Neural progenitor cell (in vitro differentiated cells): ENCODE results near the gene AP4E1. TPM values are rescaled to one million over a fixed set of nuclear protein-coding genes. Genes with fewer than 3 reads are reported as not detected.

ENCODE experiments used
- DNase-seq: peaks from one replicate; pipeline ENCODE4 v3.0.0-alpha.2; 2016; ENCODE audit warnings: low spot score
- H2AFZ ChIP-seq: fragments of 200-600 bp; sonication (generic); replicated peaks from 2 replicates; pipeline ENCODE4 v1.6.1; 2016; ENCODE audit warnings: antibody characterized with exemption
- H3F3A ChIP-seq: fragments of 200-600 bp; sonication (generic); 2 replicates; pipeline ENCODE4 v1.6.1; 2016; ENCODE audit warnings: antibody characterized with exemption, low read depth
- H3K27ac ChIP-seq: fragments of 200-600 bp; sonication (generic); 2 replicates; pipeline ENCODE4 v1.5.1; 2016; ENCODE audit warnings: mild to moderate bottlenecking
- H3K27me3 ChIP-seq: fragments of 200-600 bp; sonication (generic); 2 replicates; pipeline ENCODE4 v1.6.1; 2016; ENCODE audit warnings: mild to moderate bottlenecking, moderate library complexity
- H3K36me3 ChIP-seq: fragments of 200-600 bp; sonication (generic); 2 replicates; pipeline ENCODE4 v1.5.1; 2016
- H3K4me1 ChIP-seq: fragments of 200-600 bp; sonication (generic); 2 replicates; pipeline ENCODE4 v1.6.1; 2016; ENCODE audit warnings: mixed run types
- H3K4me2 ChIP-seq: fragments of 200-600 bp; sonication (generic); 2 replicates; pipeline ENCODE4 v1.6.1; 2016
- H3K4me3 ChIP-seq: fragments of 200-600 bp; sonication (generic); 2 replicates; pipeline ENCODE4 v1.5.1; 2016
- H3K79me2 ChIP-seq: fragments of 200-600 bp; sonication (generic); 2 replicates; pipeline ENCODE4 v1.6.1; 2016; ENCODE audit warnings: low read depth
- H3K9ac ChIP-seq: fragments of 200-600 bp; sonication (generic); 2 replicates; pipeline ENCODE4 v1.6.1; 2016
- H3K9me3 ChIP-seq: fragments of 200-600 bp; sonication (generic); 2 replicates; pipeline ENCODE4 v1.5.1; 2016; ENCODE audit warnings: low read depth
- H4K20me1 ChIP-seq: fragments of 200-600 bp; sonication (generic); 2 replicates; pipeline ENCODE4 v1.6.1; 2016; ENCODE audit warnings: low read depth
- H3K27ac Mint-ChIP-seq: 3 replicates; pipeline ENCODE4 v1.8.0; 2021; ENCODE audit warnings: mixed read lengths
- H3K27me3 Mint-ChIP-seq: 2 replicates; pipeline ENCODE4 v1.8.0; 2022; ENCODE audit warnings: low read depth, mild to moderate bottlenecking, inconsistent platforms, moderate library complexity, mixed read lengths; ENCODE audit not compliant: insufficient read depth
- H3K36me3 Mint-ChIP-seq: 3 replicates; pipeline ENCODE4 v1.8.0; 2021; ENCODE audit warnings: mixed read lengths
- H3K4me1 Mint-ChIP-seq: 3 replicates; pipeline ENCODE4 v1.8.0; 2021; ENCODE audit warnings: mixed read lengths
- H3K4me3 Mint-ChIP-seq: 3 replicates; pipeline ENCODE4 v1.8.0; 2021; ENCODE audit warnings: mild to moderate bottlenecking, moderate library complexity, mixed read lengths
- H3K9me3 Mint-ChIP-seq: 3 replicates; pipeline ENCODE4 v1.8.0; 2020; ENCODE audit warnings: mixed read lengths
- EZH2 ChIP-seq: fragments of 200-600 bp; sonication (generic); IDR thresholded peaks from 2 replicates; pipeline ENCODE4 v1.6.1; 2017; ENCODE audit warnings: antibody characterized with exemption, mild to moderate bottlenecking, moderate library complexity
- EZH2phosphoT487 ChIP-seq: fragments of 200-600 bp; sonication (generic); IDR thresholded peaks from 2 replicates; pipeline ENCODE4 v1.6.1; 2017; ENCODE audit warnings: antibody characterized with exemption
- total RNA-seq: library from RNA; depleted of rRNA; stranded (reverse); fragments of >200 nt; gene quantifications from 2 replicates; pipeline ENCODE4 v1.2.3, GENCODE V29; 2015; ENCODE audit warnings: low replicate concordance
- TF ChIP-seq, protein P1 (sequence below): fragments of 200-600 bp; sonication (generic); IDR thresholded peaks from 2 replicates; pipeline ENCODE4 v1.5.1; 2017; ENCODE audit warnings: antibody characterized with exemption, mild to moderate bottlenecking

The AP4E1 gene
- total RNA-seq, 1 donor from 2014 or later = 14.0 TPM

DNA sequence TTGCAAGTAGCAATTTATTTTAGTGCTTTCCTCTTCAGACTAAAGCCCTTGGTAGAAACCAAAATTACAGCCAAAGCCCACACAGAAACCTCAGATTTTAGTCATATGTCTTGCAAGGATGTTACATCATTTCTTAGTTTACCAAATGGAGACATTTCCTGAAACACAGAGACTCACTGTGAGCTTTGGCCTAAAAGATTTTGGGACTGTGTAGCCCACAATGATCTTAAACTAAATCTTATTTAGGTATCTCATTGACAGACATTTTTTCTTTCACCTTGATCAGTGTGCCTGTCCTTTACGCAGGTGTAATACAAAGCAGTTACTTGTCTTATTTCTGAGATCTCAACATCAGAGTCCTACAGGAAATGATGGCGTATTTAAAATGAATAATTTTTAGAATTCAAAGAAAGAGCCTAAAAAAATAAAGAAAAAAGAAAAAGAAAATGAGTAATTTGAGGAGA lies 27.8 kb upstream of the AP4E1 start:
- Mint-ChIP-seq H3K27me3 (peaks cover 2% of the 10 kb centered on the region), H3K4me1 (peaks cover 2% of the 10 kb centered on the region), H3K4me3 (no peak overlapping the region), H3K9me3 (no peaks in the 10 kb centered on the region), H3K27ac (no peak overlapping the region), H3K36me3 (no peaks in the 10 kb centered on the region)
- Histone ChIP-seq H3K79me2 (no peaks in the 10 kb centered on the region), H3K4me1 (no peaks in the 10 kb centered on the region), H3K9me3 (no peaks in the 10 kb centered on the region), H3K27ac (no peak overlapping the region), H4K20me1 (no peaks in the 10 kb centered on the region), H3K4me2 (no peak overlapping the region), H3K36me3 (no peaks in the 10 kb centered on the region), H2AFZ (no peak overlapping the region), H3K27me3 (no peaks in the 10 kb centered on the region), H3F3A (no peaks in the 10 kb centered on the region), H3K4me3 (no peak overlapping the region), H3K9ac (no peak overlapping the region)
- DNase-seq = no peak
- TF ChIP-seq EZH2 (no peak), EZH2phosphoT487 (no peak)
- TF ChIP-seq, protein P1, sequence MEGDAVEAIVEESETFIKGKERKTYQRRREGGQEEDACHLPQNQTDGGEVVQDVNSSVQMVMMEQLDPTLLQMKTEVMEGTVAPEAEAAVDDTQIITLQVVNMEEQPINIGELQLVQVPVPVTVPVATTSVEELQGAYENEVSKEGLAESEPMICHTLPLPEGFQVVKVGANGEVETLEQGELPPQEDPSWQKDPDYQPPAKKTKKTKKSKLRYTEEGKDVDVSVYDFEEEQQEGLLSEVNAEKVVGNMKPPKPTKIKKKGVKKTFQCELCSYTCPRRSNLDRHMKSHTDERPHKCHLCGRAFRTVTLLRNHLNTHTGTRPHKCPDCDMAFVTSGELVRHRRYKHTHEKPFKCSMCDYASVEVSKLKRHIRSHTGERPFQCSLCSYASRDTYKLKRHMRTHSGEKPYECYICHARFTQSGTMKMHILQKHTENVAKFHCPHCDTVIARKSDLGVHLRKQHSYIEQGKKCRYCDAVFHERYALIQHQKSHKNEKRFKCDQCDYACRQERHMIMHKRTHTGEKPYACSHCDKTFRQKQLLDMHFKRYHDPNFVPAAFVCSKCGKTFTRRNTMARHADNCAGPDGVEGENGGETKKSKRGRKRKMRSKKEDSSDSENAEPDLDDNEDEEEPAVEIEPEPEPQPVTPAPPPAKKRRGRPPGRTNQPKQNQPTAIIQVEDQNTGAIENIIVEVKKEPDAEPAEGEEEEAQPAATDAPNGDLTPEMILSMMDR = no peak

DNA sequence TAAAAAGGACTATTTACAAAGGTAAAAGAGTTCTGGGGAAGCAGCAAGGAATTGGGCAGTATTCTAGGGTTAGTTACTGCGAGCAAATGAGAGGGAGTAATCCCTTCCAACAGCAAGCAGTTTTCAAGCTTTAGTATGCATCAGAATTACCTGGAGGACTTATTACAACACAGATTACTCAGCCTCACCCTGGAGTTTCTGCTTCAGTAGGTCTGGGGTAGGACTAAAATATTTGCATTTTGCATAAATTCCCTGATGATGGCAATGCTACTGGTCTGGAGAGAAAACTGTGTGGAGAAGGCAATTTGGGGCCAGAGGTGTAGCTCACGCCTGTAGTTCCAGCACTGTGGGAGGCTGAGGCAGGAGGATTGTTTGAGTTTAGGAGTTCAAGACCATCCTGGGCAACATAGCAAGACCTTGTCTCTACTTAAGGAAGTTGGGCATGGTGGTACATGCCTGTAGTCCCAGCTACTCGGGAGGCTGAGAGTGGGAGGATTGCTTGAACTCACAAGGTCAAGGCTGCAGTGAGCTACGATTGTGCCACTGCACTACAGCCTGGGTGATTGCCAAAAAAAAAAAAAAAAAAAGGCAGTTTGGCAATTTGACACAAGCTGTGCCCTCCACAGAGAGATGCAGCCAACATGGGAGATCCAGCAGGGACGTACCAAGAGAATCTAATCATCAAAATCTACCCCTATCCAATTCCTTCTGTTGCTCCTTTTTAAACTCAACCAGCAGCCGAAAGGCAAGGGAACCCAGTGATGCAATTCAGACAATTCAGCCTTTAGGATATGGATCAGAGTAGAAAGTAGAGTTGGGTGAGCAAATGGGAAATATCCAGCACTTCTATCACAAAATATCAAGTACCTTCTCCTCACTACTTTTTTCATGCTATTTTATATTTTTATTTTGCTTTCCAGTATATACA lies 27.1 kb upstream of the AP4E1 start:
- DNase-seq = no peak
- no peak overlapping the region for H2AFZ ChIP-seq
- no peak overlapping the region for H3K4me2 ChIP-seq
- H3K27ac ChIP-seq = no peak overlapping the region
- H3K36me3 ChIP-seq = no peaks in the 10 kb centered on the region
- H3F3A ChIP-seq = no peaks in the 10 kb centered on the region
- H3K79me2 ChIP-seq = no peaks in the 10 kb centered on the region
- H4K20me1 ChIP-seq = no peaks in the 10 kb centered on the region
- no peak overlapping the region for H3K9ac ChIP-seq
- H3K27ac Mint-ChIP-seq = no peak overlapping the region
- H3K9me3 ChIP-seq = no peaks in the 10 kb centered on the region
- H3K36me3 Mint-ChIP-seq = no peaks in the 10 kb centered on the region
- no peak overlapping the region for H3K4me3 ChIP-seq
- no peaks in the 10 kb centered on the region for H3K4me1 ChIP-seq
- no peaks in the 10 kb centered on the region for H3K27me3 ChIP-seq
- H3K27me3 Mint-ChIP-seq = peaks cover 2% of the 10 kb centered on the region
- H3K4me1 Mint-ChIP-seq = peaks cover 4% of the 10 kb centered on the region
- H3K9me3 Mint-ChIP-seq = no peaks in the 10 kb centered on the region
- TF ChIP-seq EZH2 (no peak), EZH2phosphoT487 (no peak)
- TF ChIP-seq, protein P1 = no peak
- H3K4me3 Mint-ChIP-seq = no peak overlapping the region

DNA sequence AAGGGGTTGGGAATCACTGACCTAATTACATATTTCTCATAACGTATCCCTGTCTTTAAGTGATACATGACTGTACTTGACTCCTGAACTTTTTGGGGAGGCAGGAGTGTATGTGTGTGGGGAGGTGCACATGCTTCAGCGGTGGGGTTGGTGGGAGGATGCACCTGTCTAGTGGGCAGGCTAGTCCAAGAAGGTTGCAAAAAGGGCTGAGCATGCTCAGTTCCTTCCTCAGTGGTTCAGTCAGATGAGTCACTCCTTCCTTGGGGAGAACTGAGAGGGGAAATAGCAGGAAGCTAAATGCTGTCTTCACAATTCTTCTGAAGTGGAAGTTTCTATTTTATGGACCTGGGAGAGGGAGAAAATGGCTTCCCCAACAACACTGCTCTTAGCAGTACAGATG lies 24.6 kb upstream of the AP4E1 start:
- no peaks in the 10 kb centered on the region for H3K36me3 ChIP-seq
- no peaks in the 10 kb centered on the region for H3K27me3 Mint-ChIP-seq
- H3K9me3 ChIP-seq = no peaks in the 10 kb centered on the region
- no peak overlapping the region for H3K4me2 ChIP-seq
- no peaks in the 10 kb centered on the region for H3K9me3 Mint-ChIP-seq
- no peak overlapping the region for H3K27ac ChIP-seq
- no peaks in the 10 kb centered on the region for H3F3A ChIP-seq
- H3K79me2 ChIP-seq = no peaks in the 10 kb centered on the region
- H3K4me3 ChIP-seq = no peak overlapping the region
- H3K4me3 Mint-ChIP-seq = no peak overlapping the region
- no peaks in the 10 kb centered on the region for H4K20me1 ChIP-seq
- no peaks in the 10 kb centered on the region for H3K36me3 Mint-ChIP-seq
- TF ChIP-seq, protein P1 = no peak
- TF ChIP-seq EZH2phosphoT487 (no peak), EZH2 (no peak)
- DNase-seq = no peak
- H3K4me1 Mint-ChIP-seq = peaks cover 2% of the 10 kb centered on the region
- no peaks in the 10 kb centered on the region for H3K27me3 ChIP-seq
- no peaks in the 10 kb centered on the region for H3K4me1 ChIP-seq
- H3K27ac Mint-ChIP-seq = no peak overlapping the region
- H3K9ac ChIP-seq = no peak overlapping the region
- no peak overlapping the region for H2AFZ ChIP-seq
